GM15510 (cell line): ENCODE data around the gene TRAF6.

Experiments used
- POLR2A ChIP-seq: IDR thresholded peaks from 3 replicates; pipeline ENCODE4 v1.6.1; 2011; ENCODE audit warnings: borderline replicate concordance; ENCODE audit not compliant: insufficient read length; ENCODE audit errors: extremely low read depth

Gene TRAF6

DNA sequence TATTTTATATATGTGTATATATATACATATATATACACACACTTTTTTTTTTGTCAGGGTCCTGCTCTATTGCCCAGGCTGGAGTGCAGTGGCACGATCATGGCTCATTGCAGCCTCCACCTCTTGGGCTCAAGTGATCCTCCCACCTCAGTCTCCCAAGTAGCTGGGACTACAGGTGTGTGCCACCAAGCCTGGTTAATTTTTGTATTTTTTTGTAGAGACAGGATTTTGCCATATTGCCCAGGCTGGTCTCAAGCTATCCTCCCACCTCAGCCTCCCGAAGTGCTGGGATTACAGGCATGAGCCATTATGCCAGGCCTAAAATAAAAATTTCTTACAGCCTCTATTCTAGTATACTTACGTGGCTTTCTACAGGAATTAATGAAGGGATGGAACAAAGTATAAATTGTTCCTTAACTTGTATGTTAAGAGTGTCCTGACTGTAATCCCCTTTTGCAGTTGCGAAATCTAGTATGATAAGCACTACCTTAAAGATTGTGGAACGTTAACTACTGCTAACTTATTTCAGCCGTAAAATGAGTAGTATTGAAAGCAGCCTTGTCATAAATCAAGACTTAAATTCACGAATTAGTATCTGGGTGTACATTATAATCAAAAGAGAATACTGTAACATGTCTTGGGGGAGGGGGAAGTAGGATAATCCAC lies 2.1 kb downstream of the TRAF6 start:
- TF ChIP-seq POLR2A, result no peak

DNA sequence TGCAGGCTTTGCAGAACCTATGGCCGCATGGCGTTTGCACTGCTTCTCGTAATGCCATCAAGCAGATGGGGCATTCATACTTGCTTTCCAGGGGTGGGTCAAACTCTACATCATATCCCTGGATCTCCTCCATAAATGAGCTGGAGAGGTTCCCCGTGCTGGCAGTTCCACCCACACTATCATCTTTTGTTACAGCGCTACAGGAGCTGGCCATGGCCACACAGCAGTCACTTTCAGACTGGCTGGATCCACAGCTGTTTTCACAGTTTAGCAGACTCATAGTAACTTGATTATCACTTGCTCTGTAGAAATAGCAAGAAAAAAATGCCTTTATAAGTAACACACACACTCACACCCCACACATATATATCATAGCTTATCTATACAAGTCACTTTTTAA lies 8.8 kb downstream of the TRAF6 start:
- no peak for TF ChIP-seq POLR2A

DNA sequence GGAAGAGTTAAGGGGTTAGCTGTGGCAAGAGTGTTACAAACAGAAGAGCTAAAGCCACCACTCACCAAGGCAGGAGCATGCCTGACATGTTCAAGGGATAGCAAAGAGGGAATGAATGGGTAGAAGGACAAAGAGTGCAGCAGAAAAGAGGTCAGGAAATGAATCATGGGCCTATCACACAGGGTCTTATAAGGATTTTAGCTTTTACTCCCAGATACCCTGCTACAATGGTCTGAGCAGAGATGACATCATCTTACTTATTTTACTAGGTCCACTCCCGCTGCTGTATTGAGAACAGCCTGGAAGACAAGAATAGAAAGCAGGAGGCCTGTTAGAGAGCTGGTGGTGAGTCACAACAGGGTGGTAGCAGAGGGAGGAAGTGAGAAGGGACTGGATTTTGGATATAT lies 9.8 kb downstream of the TRAF6 start:
- no peak for TF ChIP-seq POLR2A

DNA sequence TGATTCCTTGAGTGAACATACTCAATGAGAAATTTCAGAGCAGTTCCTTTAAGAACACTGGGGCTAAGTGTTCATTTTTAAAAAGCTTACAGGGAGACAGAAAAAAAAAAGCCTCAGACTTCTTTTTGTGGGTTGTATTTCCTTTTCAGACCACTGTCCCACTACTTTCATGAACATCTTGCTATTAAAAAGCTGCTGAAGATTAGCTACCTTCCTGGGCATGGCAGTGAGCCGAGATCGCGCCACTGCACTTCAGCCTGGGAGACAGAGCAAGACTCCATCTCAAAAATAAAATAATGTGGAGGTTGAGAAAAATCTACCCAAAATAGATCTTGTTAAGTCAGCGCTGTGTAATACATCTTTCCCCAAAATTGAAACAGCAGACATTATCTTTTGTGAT lies 10.8 kb downstream of the TRAF6 start:
- no peak for TF ChIP-seq POLR2A

DNA sequence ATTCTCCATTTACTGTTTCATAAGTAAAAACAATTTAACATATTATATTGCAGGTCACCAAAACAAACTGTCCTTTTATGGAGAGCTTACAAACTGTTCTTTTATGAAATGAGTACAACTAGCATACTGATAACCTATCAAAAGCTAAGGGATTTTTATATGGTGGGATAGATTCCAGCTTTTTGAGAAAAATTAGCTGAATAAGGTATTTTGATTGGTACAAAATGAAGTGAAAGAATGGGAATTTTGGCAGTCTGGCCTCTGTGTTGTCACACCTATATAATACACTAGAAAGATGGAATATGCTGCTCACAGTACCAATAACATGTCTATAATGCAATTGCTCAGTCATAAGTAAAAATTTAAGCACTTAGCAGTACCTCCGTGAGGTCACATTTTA lies 11.4 kb downstream of the TRAF6 start:
- no peak for TF ChIP-seq POLR2A

DNA sequence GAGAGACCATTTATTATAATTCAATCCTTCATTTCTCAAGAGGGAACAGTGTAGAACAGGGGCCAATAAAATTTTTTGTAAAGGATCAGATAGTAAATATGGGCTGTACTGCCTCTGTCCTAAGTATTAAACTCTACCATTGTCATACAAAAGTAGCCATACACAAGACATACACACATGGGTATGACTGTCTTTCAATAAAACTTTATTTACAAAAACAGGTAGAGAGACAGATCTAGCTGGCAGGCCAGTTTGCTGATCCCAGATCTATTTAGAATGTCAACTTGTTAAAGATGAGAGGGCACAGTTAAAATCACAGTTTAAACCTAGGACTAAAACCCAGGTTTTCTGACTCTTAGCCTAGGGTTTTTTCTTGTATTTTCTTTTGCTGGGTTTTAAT lies 16.7 kb downstream of the TRAF6 start:
- TF ChIP-seq POLR2A, result no peak

DNA sequence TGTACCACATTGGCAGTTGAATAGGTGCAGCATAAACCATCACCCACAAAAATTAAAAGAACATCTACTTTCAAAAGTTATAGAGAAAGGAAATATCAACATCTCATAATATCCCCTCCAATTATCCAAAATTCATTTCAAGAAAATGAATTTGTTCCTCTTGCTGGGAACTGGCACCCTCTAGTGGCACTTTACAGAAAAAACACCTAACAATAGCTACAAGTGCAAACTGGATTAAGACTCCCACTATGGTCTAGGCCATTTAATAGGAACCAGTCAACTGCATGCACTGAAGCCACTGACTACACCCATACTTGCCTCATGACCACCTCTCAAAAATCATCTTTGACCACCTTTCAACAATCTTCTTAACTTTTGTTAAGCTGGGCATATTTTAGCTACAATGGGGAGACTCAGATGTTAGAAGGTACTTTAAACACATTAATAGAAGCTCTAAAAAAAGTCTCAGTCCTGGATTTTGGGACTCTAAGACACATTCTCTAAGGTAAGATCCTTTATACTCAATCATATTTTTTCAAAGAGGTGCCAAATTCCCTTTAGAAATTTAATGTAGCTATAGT lies 17.3 kb downstream of the TRAF6 start:
- TF ChIP-seq POLR2A, result no peak

DNA sequence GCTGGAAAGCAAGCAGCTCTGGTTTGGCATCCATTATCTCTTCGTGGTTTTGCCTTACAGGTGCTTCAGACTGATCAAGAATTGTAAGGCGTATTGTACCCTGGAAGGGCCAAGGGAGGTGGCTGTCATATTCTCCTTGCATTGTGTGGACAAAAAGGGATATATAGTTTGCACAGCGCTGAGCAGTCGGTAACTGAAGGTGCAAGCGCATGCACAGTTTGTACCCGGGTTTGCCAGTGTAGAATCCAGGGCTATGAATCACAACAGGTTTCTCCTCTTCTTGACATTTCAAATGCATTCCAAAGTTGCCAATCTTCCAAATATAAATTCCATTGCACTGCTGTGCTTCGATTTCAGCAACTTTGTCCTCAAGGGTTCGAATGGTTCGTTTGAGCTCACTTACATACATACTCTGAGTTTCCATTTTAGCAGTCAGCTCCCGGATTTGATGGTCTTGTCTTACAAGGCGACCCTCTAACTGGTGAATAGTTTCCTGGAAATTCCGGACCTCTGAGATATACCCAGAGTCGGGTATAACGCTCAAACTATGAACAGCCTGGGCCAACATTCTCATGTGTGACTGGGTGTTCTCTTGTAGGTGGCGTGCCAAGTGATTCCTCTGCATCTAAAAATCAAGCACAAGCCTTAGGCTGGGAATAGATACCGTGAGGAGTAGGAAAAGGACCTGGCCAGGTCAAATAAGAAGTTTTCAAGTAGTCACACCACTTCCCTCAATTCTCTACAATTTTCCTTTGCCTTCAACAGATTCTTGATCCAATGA lies 19.9 kb downstream of the TRAF6 start:
- no peak for TF ChIP-seq POLR2A

DNA sequence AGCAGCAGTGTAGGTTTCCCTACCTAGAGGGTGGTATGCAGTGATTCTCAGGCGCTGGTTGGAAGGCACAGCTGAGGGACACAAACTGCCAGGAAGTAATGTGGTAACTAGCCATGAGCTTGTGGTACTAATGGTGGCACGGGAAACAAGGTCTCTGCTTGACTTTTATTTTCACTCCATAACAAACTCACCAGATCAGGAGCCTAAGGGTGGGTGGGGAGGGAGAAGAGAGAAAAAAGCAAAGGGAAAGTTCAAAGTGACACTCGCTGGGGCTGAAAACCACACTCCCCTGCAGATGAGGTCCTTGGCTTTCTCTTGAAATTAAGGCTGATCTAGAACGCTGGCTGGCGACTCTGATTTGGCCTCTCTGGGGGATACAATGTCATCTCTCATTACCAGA lies 22.0 kb downstream of the TRAF6 start:
- no peak for TF ChIP-seq POLR2A

DNA sequence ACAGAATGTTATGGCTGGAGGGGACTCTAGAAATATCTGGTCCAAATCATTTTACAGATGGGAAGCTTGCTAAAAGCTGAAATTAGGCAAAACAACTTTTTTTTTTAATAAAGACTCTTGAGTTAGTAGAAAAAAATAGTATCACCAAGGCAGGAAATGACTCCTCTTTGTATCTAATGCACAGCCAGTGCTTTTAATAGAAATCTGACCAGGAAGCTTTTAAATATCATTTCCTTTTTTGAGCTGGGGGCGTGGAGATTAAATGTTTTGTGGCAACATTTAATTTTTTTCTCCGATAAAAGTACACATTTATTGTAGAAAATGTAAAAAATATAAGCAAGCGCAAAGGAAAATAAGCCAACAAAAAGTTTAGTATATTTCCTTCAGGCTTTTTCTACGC lies 22.5 kb downstream of the TRAF6 start:
- no peak for TF ChIP-seq POLR2A

DNA sequence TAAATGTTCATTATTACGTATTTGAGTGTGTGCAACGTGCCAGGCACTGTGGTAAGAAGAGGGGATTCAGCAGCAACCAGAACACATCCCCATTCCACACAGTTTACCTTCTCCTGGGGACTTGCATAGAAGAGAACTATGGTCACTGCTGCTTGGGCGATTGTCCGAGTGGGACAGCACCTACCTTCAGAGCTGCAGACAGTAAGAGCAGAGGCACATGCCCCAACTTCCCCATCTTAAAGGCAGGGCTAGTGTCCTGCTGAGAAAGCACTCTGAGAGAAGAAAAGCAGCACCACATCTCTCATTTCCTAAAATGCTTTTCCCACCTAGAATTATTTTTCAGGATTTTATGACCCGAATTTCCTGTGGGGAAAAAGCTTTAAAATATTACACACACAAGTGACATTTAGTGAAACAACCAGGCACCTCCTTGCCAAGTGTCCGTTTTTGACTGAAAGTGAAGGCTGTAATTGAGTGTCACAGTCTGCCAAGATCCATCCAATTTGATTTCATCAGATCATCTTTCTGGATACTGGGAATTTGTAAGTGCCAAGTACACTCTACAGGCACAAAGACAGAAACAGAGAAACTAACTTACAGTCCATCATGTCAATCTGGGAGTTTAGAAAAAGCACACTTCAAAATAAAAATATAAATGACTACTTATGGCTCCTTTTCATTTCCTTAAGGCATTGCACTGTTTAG lies 24.6 kb downstream of the TRAF6 start:
- TF ChIP-seq POLR2A, result no peak

DNA sequence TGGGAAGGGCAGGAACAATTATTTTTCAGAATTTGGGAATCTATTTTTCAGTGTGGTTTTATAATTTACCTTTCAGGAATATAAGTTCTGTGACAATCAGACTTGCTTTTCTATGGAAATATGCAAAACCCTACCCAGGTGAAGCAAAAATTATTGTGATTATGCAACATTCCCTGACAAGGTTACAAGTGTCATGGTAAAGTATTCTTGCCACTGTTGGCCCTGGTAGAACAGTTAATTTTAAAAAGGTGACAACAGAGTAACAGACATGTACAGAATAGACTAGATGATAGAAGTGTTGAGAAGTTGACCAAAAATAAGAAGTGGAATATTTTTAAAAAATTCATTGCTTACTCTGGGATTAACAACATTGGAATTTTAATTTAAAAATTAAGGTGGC lies 29.2 kb downstream of the TRAF6 start:
- TF ChIP-seq POLR2A, result no peak

DNA sequence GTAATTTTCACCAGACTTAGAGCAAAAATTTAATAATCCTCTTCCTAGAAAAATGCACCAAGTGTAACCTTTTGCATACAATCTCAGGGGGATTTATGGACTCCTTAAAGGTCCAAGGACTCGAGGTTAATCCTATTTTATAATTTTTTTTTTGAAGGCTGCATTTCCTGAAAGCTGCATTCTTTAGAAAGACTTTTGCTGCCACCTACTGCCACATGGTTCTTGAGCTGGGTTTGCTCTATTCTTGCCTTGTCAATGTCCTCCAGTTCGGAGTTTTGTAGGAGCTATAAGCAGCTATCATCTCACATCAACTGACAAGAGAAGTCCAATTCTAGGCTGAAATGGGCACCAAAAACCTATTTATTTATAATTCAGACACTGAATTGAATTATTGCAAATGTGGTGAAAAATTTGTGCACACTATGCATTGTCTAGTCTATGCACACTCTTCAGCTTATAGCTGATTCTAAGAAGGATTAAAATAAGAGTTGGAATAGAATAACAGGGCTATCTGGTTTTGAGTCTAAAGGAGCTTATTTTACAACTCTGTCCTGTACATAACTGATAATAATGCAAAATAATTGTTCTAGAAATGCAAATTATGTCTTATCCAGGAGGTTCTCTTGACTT lies 31.3 kb downstream of the TRAF6 start:
- no peak for TF ChIP-seq POLR2A

DNA sequence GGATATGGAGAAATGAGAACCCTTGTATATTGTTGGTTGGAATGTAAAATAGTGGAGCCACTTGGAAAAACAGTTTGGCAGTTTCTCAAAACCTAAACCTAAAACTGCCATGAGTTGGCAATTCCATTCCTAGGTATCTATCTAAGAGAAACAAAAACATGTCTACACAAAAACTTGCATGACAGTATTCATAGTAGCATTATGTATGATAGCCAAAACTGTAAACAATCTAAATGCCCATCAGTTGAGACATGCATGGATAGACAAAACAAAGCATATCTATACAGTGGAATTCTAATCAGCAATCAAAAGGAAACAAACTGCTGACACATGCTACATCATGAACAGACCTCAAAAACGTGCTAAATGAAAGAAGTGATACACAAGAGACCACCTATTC lies 34.9 kb downstream of the TRAF6 start:
- no peak for TF ChIP-seq POLR2A

DNA sequence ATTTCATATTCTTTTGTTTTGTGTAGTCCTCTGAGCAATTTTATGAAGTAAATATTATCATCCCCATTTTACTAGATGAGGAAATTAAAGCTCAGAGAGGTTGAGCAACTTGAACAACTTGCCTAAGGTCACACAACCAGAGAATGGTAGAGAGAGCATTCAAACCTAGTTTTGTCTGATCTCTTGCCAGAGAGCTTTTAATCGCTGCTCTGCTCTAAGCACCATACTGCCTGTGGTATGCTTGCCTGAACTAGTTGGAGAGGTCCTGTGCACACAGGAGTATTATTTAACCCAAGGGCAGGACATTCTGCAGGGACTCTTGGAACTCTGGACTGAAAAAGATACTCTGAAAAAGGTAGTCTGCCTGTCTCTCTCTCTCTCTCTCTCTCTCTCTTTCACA lies 38.5 kb downstream of the TRAF6 start:
- TF ChIP-seq POLR2A, result no peak
